ENCODE data around the gene ACOX2. TPM values are rescaled to one million over a fixed set of nuclear protein-coding genes. Genes with fewer than 3 reads are reported as not detected.

The ACOX2 gene
- total RNA-seq, 1 experiment from 2014 or later = 3.2 TPM

DNA sequence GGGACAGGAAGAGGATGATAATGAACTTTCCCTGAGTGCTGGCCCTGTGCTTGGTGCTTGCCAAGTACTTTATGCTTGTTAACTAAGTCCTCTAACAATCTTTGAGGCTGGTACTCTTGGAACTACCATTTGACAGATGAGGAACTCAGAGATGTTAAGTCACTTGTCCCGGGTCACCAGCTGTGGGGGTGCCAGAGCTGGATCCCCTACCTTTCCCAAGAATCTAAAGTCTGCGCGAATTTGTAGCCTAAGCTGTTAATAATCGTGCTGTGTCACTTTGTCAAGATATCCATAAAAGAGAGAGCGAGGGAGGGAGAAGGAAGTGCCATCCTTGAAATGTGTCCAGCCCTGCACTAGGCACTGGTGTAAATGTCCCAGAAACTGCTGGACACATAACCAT is 19.0 kb upstream of the ACOX2 start:
- Histone ChIP-seq H3K4me1 (ENCODE audit: control insufficient read depth, insufficient read depth, low read length) (no peaks in the 10 kb centered on the region), H3K27me3 (ENCODE audit: control insufficient read depth, insufficient read depth, low read length) (no peaks in the 10 kb centered on the region), H3K9me3 (ENCODE audit: control insufficient read depth, insufficient read depth, low read depth, low read length) (no peaks in the 10 kb centered on the region), H3K4me3 (ENCODE audit: low read depth in 2 of 2, low read length in 2 of 2) (no peak overlapping the region), H3K27ac (ENCODE audit: low read length) (no peak overlapping the region), H3K36me3 (ENCODE audit: control insufficient read depth, insufficient read depth, low read length) (no peaks in the 10 kb centered on the region)
- in situ Hi-C loops (cut with HindIII; ENCODE audit: low pct_unique_long_range_greater_than_20kb, low sequenced_read_pairs) = no loop called here
- ATAC-seq = no peak
- BruUV-seq (replicated peaks) = no TSS peak
- TF ChIP-seq SIN3A (IDR thresholded peaks at IDR 0.05; ENCODE audit: borderline replicate concordance, insufficient read depth, low read depth, low read length) (no peak), POLR2AphosphoS5 (IDR thresholded peaks at IDR 0.05; ENCODE audit: low read depth, low read length) (no peak), TCF7L2 (IDR thresholded peaks at IDR 0.05; ENCODE audit: low read depth, low read length) (no peak)
- TF ChIP-seq, protein P1, sequence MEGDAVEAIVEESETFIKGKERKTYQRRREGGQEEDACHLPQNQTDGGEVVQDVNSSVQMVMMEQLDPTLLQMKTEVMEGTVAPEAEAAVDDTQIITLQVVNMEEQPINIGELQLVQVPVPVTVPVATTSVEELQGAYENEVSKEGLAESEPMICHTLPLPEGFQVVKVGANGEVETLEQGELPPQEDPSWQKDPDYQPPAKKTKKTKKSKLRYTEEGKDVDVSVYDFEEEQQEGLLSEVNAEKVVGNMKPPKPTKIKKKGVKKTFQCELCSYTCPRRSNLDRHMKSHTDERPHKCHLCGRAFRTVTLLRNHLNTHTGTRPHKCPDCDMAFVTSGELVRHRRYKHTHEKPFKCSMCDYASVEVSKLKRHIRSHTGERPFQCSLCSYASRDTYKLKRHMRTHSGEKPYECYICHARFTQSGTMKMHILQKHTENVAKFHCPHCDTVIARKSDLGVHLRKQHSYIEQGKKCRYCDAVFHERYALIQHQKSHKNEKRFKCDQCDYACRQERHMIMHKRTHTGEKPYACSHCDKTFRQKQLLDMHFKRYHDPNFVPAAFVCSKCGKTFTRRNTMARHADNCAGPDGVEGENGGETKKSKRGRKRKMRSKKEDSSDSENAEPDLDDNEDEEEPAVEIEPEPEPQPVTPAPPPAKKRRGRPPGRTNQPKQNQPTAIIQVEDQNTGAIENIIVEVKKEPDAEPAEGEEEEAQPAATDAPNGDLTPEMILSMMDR (IDR thresholded peaks at IDR 0.05) = no peak
- TF ChIP-seq, protein P2, sequence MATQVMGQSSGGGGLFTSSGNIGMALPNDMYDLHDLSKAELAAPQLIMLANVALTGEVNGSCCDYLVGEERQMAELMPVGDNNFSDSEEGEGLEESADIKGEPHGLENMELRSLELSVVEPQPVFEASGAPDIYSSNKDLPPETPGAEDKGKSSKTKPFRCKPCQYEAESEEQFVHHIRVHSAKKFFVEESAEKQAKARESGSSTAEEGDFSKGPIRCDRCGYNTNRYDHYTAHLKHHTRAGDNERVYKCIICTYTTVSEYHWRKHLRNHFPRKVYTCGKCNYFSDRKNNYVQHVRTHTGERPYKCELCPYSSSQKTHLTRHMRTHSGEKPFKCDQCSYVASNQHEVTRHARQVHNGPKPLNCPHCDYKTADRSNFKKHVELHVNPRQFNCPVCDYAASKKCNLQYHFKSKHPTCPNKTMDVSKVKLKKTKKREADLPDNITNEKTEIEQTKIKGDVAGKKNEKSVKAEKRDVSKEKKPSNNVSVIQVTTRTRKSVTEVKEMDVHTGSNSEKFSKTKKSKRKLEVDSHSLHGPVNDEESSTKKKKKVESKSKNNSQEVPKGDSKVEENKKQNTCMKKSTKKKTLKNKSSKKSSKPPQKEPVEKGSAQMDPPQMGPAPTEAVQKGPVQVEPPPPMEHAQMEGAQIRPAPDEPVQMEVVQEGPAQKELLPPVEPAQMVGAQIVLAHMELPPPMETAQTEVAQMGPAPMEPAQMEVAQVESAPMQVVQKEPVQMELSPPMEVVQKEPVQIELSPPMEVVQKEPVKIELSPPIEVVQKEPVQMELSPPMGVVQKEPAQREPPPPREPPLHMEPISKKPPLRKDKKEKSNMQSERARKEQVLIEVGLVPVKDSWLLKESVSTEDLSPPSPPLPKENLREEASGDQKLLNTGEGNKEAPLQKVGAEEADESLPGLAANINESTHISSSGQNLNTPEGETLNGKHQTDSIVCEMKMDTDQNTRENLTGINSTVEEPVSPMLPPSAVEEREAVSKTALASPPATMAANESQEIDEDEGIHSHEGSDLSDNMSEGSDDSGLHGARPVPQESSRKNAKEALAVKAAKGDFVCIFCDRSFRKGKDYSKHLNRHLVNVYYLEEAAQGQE (IDR thresholded peaks at IDR 0.05; ENCODE audit: insufficient read depth in 1 of 2, low read depth in 2 of 2, low read length in 1 of 2) = no peak
- intact Hi-C loops (cut with micrococcal nuclease; ENCODE audit: unreplicated experiment) = no loop called here
- POLR2A ChIA-PET = no interaction called here
- no peak for DNase-seq (ENCODE audit: low read depth, low spot score)
- CTCF ChIA-PET = no interaction called here

DNA sequence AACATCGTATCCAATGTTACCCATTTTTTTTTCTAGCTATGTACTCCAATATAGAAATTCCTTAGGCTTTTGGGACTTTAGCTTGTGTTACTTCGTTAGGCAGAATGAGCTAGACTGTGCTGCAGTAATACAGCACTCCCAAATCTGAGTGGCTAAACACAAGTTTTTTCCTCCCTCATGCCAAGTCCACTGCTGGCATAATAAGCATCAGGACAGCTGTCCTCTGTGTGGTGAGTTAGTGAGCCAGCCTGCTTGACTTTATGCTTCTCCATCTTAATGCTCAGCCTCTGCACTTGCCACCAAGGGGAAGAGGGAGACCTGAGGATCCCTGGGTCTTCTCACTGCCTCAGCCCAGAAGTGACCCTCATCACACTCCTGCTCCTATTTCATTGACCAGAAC is 18.2 kb upstream of the ACOX2 start:
- H3K27ac ChIP-seq (ENCODE audit: low read length) = no peak overlapping the region
- ATAC-seq (no peak), DNase-seq (ENCODE audit: low read depth, low spot score) (no peak)
- H3K27me3 ChIP-seq (ENCODE audit: control insufficient read depth, insufficient read depth, low read length) = no peaks in the 10 kb centered on the region
- H3K36me3 ChIP-seq (ENCODE audit: control insufficient read depth, insufficient read depth, low read length) = no peaks in the 10 kb centered on the region
- H3K9me3 ChIP-seq (ENCODE audit: control insufficient read depth, insufficient read depth, low read depth, low read length) = no peaks in the 10 kb centered on the region
- intact Hi-C loops (cut with micrococcal nuclease; ENCODE audit: unreplicated experiment) (no loop called here), in situ Hi-C loops (cut with HindIII; ENCODE audit: low pct_unique_long_range_greater_than_20kb, low sequenced_read_pairs) (no loop called here)
- TF ChIP-seq, protein P1 (IDR thresholded peaks at IDR 0.05) = no peak
- TF ChIP-seq POLR2AphosphoS5 (IDR thresholded peaks at IDR 0.05; ENCODE audit: low read depth, low read length) (no peak), TCF7L2 (IDR thresholded peaks at IDR 0.05; ENCODE audit: low read depth, low read length) (no peak), SIN3A (IDR thresholded peaks at IDR 0.05; ENCODE audit: borderline replicate concordance, insufficient read depth, low read depth, low read length) (no peak)
- TF ChIP-seq, protein P2 (IDR thresholded peaks at IDR 0.05; ENCODE audit: insufficient read depth in 1 of 2, low read depth in 2 of 2, low read length in 1 of 2) = no peak
- BruUV-seq (replicated peaks) = no TSS peak
- ChIA-PET POLR2A (no interaction called here), CTCF (no interaction called here)
- no peaks in the 10 kb centered on the region for H3K4me1 ChIP-seq (ENCODE audit: control insufficient read depth, insufficient read depth, low read length)
- no peak overlapping the region for H3K4me3 ChIP-seq (ENCODE audit: low read depth in 2 of 2, low read length in 2 of 2)
